Muscle of arm (tissue), 12 donors: ENCODE results near the gene EPB41L5. TPM values are rescaled to one million over a fixed set of nuclear protein-coding genes. Genes with fewer than 3 reads are reported as not detected.
"Not testable (repeated sequence)": the region's sequence is repeated elsewhere in the genome, so short reads cannot be mapped to it uniquely, and the experiment has no call there.

ENCODE experiments used
- DNase-seq: peaks from one replicate; pipeline ENCODE4 v3.0.0-alpha.2; 2013
- polyA plus RNA-seq, 12 donors: library from polyadenylated mRNA; unstranded; fragments of 120-200 nt; gene quantifications; one replicate each; pipeline ENCODE4 v1.2.1, GENCODE V29; 2013; ENCODE audit not compliant: insufficient read length in 12 of 12

Gene EPB41L5
- polyA plus RNA-seq, 12 donors: 11.2 to 20.3 (median 15.7) TPM; not detected in 1

- no peak for DNase-seq
Observed at GRCh38 chr2:120028795-120029194, 15.9 kb downstream of the EPB41L5 start.

GRCh38 chr2:120029672-120030640, 17.1 kb downstream of the EPB41L5 start:
- DNase-seq: no peak

- DNase-seq: no peak
Observed at GRCh38 chr2:120032297-120032696, 19.4 kb downstream of the EPB41L5 start.

GRCh38 chr2:120034027-120034426, 21.1 kb downstream of the EPB41L5 start:
- no peak for DNase-seq

GRCh38 chr2:120034621-120035020, 21.7 kb downstream of the EPB41L5 start:
- no peak for DNase-seq

GRCh38 chr2:120036145-120036544, 23.3 kb downstream of the EPB41L5 start:
- no peak for DNase-seq

- no peak for DNase-seq
Observed at GRCh38 chr2:120037995-120038541, 25.2 kb downstream of the EPB41L5 start.

GRCh38 chr2:120042359-120042758, 29.5 kb downstream of the EPB41L5 start:
- no peak for DNase-seq

- DNase-seq: no peak
Observed at GRCh38 chr2:120044336-120044735, 31.5 kb downstream of the EPB41L5 start.

- not testable (repeated sequence) for DNase-seq
Observed at GRCh38 chr2:120045775-120046174, 32.9 kb downstream of the EPB41L5 start.

- DNase-seq: not testable (repeated sequence)
Observed at GRCh38 chr2:120046252-120046651, 33.4 kb downstream of the EPB41L5 start.

- no peak for DNase-seq
Observed at GRCh38 chr2:120052597-120052996, 39.7 kb downstream of the EPB41L5 start.

- DNase-seq: no peak
Observed at GRCh38 chr2:120053891-120054290, 41.0 kb downstream of the EPB41L5 start.

- DNase-seq: no peak
Observed at GRCh38 chr2:120059483-120059882, 46.6 kb downstream of the EPB41L5 start.

GRCh38 chr2:120060088-120060623, 47.3 kb downstream of the EPB41L5 start:
- DNase-seq: no peak

- DNase-seq: no peak
Observed at GRCh38 chr2:120064664-120065063, 51.8 kb downstream of the EPB41L5 start.

- no peak for DNase-seq
Observed at GRCh38 chr2:120066800-120067547, 54.1 kb downstream of the EPB41L5 start.

- DNase-seq: not testable (repeated sequence)
Observed at GRCh38 chr2:120068040-120068658, 55.3 kb downstream of the EPB41L5 start.

GRCh38 chr2:120075545-120075944, 62.7 kb downstream of the EPB41L5 start:
- DNase-seq: no peak

GRCh38 chr2:120077896-120078295, 65.0 kb downstream of the EPB41L5 start:
- no peak for DNase-seq

GRCh38 chr2:120079647-120080046, 66.8 kb downstream of the EPB41L5 start:
- no peak for DNase-seq

GRCh38 chr2:120091436-120091835, 78.6 kb downstream of the EPB41L5 start:
- no peak for DNase-seq
